OCI-LY1 (cell line): ENCODE measurements around the gene TVP23A.

Experiments used
- H2AFZ ChIP-seq: fragments of 200-600 bp; sonication (generic), shearing (Covaris generic); 2 replicates; pipeline ENCODE4 v1.6.0; 2014; ENCODE audit warnings: antibody characterized with exemption, mild to moderate bottlenecking, low read length
- H3F3A ChIP-seq: fragments of 200-600 bp; sonication (generic), shearing (Covaris generic); 2 replicates; pipeline ENCODE4 v1.6.0; 2014; ENCODE audit warnings: mild to moderate bottlenecking, antibody characterized with exemption, low read length, moderate library complexity; ENCODE audit not compliant: insufficient read depth
- H3K27ac ChIP-seq: fragments of 200-600 bp; sonication (generic); 2 replicates; pipeline ENCODE4 v1.5.1; 2014; ENCODE audit warnings: low read length, mixed run types, mild to moderate bottlenecking, low read depth; ENCODE audit not compliant: poor library complexity, severe bottlenecking
- H3K27me3 ChIP-seq: fragments of 200-600 bp; sonication (generic); 2 replicates; pipeline ENCODE4 v1.6.0; 2014; ENCODE audit warnings: antibody characterized with exemption, mild to moderate bottlenecking, low read length, moderate library complexity; ENCODE audit not compliant: insufficient read depth
- H3K36me3 ChIP-seq: fragments of 200-600 bp; sonication (generic); 2 replicates; pipeline ENCODE4 v1.6.1; 2014; ENCODE audit warnings: mild to moderate bottlenecking, antibody characterized with exemption, low read length, moderate library complexity, mixed read lengths; ENCODE audit not compliant: insufficient read depth
- H3K4me1 ChIP-seq: fragments of 200-600 bp; sonication (generic); 2 replicates; pipeline ENCODE4 v1.5.1; 2014; ENCODE audit warnings: mild to moderate bottlenecking, low read length, moderate library complexity; ENCODE audit not compliant: insufficient read depth, severe bottlenecking
- H3K4me2 ChIP-seq: fragments of 200-600 bp; sonication (generic), shearing (Covaris generic); 2 replicates; pipeline ENCODE4 v1.6.1; 2014; ENCODE audit warnings: low read length
- H3K4me3 ChIP-seq: fragments of 200-600 bp; sonication (generic); 2 replicates; pipeline ENCODE4 v1.5.1; 2014; ENCODE audit warnings: low read length, low read depth, mild to moderate bottlenecking, mixed read lengths; ENCODE audit not compliant: poor library complexity, severe bottlenecking
- H3K79me2 ChIP-seq: fragments of 200-600 bp; shearing (Covaris generic); 2 replicates; pipeline ENCODE4 v1.6.1; 2016; ENCODE audit warnings: mixed run types, low read length, mixed read lengths; ENCODE audit not compliant: insufficient read depth
- H3K9ac ChIP-seq: fragments of 200-600 bp; sonication (generic), shearing (Covaris generic); 2 replicates; pipeline ENCODE4 v1.6.1; 2014; ENCODE audit warnings: mild to moderate bottlenecking, low read length, mixed read lengths
- H3K9me2 ChIP-seq: fragments of 200-600 bp; sonication (generic), shearing (Covaris generic); 2 replicates; pipeline ENCODE4 v1.6.1; 2014; ENCODE audit warnings: low read depth, mild to moderate bottlenecking, low read length, mixed read lengths
- H3K9me3 ChIP-seq: fragments of 200-600 bp; shearing (Covaris generic); 2 replicates; pipeline ENCODE4 v1.6.1; 2014; ENCODE audit warnings: low read length, mixed read lengths
- H4K20me1 ChIP-seq: fragments of 200-600 bp; sonication (generic), shearing (Covaris generic); 2 replicates; pipeline ENCODE4 v1.6.0; 2016; ENCODE audit warnings: mild to moderate bottlenecking, low read length; ENCODE audit not compliant: insufficient read depth
- EZH2 ChIP-seq: fragments of 200-600 bp; sonication (generic), shearing (Covaris generic); IDR thresholded peaks from 2 replicates; pipeline ENCODE4 v1.8.0; 2017; ENCODE audit warnings: borderline replicate concordance, mixed run types, mild to moderate bottlenecking, antibody characterized with exemption, low read length, moderate library complexity, mixed read lengths
- TF ChIP-seq, protein P1 (sequence below): fragments of 200-600 bp; sonication (generic), shearing (Covaris generic); IDR thresholded peaks from 2 replicates; pipeline ENCODE4 v1.5.1; 2017; ENCODE audit warnings: mild to moderate bottlenecking, antibody characterized with exemption, low read length, moderate library complexity, mixed read lengths

Gene TVP23A

DNA sequence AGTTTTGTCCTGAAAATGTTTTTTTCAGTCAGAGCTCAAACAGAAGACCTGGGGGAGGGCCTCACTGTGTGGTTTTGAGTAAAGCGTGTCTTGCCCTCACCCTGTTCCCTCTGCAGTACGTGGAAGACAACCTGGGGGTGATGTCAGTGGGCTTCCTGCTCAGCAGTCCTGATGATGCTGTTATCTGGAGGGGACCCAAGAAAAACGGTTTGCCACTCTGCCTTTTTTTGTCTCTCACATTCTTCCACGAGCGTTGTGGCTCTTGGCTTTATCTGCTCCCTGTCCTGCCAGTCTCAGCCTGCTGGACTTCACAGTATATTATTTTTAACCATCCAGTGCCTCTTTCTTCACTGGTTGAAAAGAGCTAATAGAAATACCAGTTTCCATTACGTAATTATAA lies 62.0 kb downstream of the TVP23A start:
- Histone ChIP-seq H2AFZ (no peak overlapping the region), H4K20me1 (no peaks in the 10 kb centered on the region), H3K36me3 (peaks cover 43% of the 10 kb centered on the region), H3K27me3 (no peaks in the 10 kb centered on the region), H3K79me2 (no peaks in the 10 kb centered on the region), H3F3A (no peaks in the 10 kb centered on the region), H3K27ac (no peak overlapping the region), H3K9me2 (no peaks in the 10 kb centered on the region), H3K4me2 (no peak overlapping the region), H3K4me1 (peaks cover 14% of the 10 kb centered on the region), H3K4me3 (no peak overlapping the region), H3K9ac (no peak overlapping the region), H3K9me3 (no peaks in the 10 kb centered on the region)
- TF ChIP-seq, protein P1, sequence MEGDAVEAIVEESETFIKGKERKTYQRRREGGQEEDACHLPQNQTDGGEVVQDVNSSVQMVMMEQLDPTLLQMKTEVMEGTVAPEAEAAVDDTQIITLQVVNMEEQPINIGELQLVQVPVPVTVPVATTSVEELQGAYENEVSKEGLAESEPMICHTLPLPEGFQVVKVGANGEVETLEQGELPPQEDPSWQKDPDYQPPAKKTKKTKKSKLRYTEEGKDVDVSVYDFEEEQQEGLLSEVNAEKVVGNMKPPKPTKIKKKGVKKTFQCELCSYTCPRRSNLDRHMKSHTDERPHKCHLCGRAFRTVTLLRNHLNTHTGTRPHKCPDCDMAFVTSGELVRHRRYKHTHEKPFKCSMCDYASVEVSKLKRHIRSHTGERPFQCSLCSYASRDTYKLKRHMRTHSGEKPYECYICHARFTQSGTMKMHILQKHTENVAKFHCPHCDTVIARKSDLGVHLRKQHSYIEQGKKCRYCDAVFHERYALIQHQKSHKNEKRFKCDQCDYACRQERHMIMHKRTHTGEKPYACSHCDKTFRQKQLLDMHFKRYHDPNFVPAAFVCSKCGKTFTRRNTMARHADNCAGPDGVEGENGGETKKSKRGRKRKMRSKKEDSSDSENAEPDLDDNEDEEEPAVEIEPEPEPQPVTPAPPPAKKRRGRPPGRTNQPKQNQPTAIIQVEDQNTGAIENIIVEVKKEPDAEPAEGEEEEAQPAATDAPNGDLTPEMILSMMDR, result no peak
- no peak for TF ChIP-seq EZH2

DNA sequence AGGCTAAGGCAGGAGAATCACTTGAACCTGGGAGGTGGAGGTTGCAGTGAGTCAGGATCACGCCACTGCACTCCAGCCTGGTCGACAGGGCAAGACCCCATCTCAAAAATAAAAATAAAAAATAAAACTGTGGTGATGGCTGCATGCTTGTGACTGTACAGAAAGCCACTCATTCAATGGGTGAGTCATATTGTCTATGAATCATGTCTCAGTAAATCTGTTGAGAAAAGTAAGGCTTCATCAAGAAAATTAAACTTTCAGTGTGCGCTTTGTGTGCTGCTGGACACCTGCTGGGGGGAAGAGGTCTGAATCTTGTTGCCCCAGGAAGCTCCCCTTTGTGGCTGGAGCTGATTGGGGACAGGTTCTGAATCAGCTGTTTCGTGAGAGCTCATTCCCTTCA lies 63.7 kb downstream of the TVP23A start:
- Histone ChIP-seq H3K9ac (no peak overlapping the region), H3K36me3 (peaks cover 27% of the 10 kb centered on the region), H3K27ac (no peak overlapping the region), H3K4me3 (no peak overlapping the region), H3K4me2 (no peak overlapping the region), H3K9me3 (no peaks in the 10 kb centered on the region), H3K79me2 (no peaks in the 10 kb centered on the region), H3F3A (no peaks in the 10 kb centered on the region), H4K20me1 (no peaks in the 10 kb centered on the region), H3K9me2 (no peaks in the 10 kb centered on the region), H3K27me3 (no peaks in the 10 kb centered on the region), H2AFZ (no peak overlapping the region), H3K4me1 (peaks cover 14% of the 10 kb centered on the region)
- no peak for TF ChIP-seq EZH2
- TF ChIP-seq, protein P1, result no peak

DNA sequence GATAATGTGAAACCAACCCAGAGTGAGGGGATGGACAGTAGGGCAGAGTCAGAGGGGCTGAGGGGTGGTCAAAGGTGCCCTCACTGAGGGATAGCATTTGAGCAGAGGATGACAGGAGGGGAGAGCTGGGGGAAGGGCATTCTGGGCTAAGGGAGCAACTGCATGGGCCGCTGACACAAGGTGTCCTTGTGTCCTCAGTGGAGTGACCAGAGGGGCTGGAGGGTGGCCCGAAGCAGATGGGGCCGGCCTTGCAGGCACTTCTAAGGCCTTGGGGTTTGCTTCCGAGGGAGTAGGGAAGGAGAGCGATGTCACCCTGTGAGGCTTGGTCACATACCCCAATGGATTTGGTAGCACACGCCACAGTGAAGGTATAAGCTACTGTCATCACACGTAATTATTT lies 64.9 kb downstream of the TVP23A start:
- Histone ChIP-seq H4K20me1 (no peaks in the 10 kb centered on the region), H3K27me3 (no peaks in the 10 kb centered on the region), H3K27ac (no peak overlapping the region), H3K9ac (no peak overlapping the region), H3K4me1 (peaks cover 14% of the 10 kb centered on the region), H3K4me3 (no peak overlapping the region), H3K79me2 (no peaks in the 10 kb centered on the region), H3K36me3 (peaks cover 24% of the 10 kb centered on the region), H2AFZ (no peak overlapping the region), H3K9me3 (no peaks in the 10 kb centered on the region), H3K4me2 (0 out of 2 replicates have a peak overlapping the region, but pooled peaks have one; percentile 5), H3K9me2 (no peaks in the 10 kb centered on the region), H3F3A (no peaks in the 10 kb centered on the region)
- TF ChIP-seq EZH2, result no peak
- TF ChIP-seq, protein P1, result no peak
